Measurements from ENCODE around the gene LSM11.
"Not testable (repeated sequence)": the region's sequence is repeated elsewhere in the genome, so short reads cannot be mapped to it uniquely, and the experiment has no call there.

The LSM11 gene

DNA sequence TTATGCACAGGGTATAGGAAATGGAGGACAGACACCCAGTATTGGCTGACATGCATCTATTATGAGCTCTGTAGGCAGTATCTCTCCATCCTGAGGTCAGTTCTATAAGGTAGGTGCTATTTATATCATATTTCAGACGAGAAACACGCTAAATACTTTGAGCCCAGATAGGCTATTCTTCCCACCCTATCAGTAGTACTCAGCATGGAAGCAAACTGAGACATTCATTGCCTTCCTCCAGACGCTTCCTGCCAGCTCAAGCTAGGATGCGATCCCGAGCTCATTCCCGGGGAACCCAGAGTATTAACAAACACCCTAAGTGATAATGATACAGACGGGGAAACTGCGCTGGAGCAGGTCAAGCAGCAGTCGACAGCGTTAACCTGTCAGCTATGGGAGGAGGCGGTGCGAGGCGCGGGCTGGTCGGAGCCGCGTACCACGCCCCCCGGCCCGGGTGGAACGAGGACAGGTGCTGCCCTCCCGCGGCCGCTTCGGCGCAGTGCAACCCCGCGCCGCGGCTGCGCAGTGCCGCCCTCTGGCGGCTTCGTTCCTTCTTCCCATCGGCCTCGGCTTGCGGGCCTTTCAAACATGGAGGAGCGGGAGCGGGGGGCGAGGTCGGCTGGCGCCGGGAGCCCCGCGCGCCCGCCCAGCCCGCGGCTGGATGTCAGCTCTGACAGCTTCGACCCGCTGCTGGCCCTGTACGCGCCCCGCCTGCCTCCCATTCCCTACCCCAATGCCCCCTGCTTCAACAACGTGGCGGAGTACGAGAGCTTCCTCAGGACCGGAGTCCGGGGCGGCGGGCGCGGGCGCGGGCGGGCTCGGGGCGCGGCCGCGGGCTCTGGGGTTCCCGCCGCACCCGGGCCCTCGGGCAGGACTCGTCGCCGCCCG, at the start of gene LSM11:
TSS of gene LSM11 (plus strand) at position 550 of the 888 bp plus-strand sequence. CDS start at position 589, 39 bp downstream.
- DNase-seq, result peak; percentile 90

- DNase-seq, result not testable (repeated sequence)
Observed at GRCh38 chr5:157693816-157694215, 49.7 kb upstream of the LSM11 start.

GRCh38 chr5:157696154-157696553, 47.4 kb upstream of the LSM11 start:
- DNase-seq, result not testable (repeated sequence)

DNA sequence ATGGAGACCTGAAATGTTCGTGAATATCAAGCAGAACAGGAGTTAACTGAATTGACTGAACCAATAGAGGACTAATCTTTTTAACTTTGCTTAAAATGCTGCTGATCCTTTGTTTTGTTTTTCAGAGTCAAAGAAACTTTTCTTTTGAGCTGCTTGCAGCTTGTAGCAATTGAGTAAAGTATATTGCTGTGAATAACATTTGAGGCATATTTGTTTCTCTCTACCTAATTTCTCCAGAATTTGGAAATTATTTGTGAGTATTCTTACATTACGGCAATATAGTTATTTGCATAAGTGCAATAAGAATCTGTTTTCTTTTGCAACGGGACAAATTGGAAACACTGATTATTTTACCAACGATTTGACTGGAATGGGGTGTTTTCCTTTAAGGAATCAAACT, 44.8 kb upstream of the LSM11 start:
- not testable (repeated sequence) for DNase-seq

GRCh38 chr5:157703736-157704135, 39.8 kb upstream of the LSM11 start:
- no peak for DNase-seq

GRCh38 chr5:157708866-157709265, 34.6 kb upstream of the LSM11 start:
- no peak for DNase-seq

- no peak for DNase-seq
Observed at GRCh38 chr5:157709346-157709745, 34.2 kb upstream of the LSM11 start.

- no peak for DNase-seq
Observed at GRCh38 chr5:157710431-157710830, 33.1 kb upstream of the LSM11 start.

DNA sequence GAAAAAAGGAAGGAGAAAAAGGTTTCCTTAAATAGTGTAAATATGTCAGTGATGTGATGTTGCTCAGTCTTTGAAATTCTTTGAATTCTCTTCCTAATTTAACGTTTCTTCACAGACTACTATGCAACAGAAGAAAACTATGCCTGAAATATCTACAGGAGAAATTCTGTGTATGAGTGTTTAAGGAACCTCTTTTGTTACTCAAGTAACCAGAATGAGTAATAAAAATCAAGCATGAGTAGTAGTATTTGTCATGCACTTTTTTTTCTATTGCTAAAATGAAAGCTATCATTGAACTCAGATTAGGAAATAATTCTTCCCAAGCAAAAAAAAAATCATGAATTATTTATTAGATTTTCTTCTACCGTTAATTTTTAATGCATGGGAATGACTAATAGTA, 32.6 kb upstream of the LSM11 start:
- no peak for DNase-seq

DNA sequence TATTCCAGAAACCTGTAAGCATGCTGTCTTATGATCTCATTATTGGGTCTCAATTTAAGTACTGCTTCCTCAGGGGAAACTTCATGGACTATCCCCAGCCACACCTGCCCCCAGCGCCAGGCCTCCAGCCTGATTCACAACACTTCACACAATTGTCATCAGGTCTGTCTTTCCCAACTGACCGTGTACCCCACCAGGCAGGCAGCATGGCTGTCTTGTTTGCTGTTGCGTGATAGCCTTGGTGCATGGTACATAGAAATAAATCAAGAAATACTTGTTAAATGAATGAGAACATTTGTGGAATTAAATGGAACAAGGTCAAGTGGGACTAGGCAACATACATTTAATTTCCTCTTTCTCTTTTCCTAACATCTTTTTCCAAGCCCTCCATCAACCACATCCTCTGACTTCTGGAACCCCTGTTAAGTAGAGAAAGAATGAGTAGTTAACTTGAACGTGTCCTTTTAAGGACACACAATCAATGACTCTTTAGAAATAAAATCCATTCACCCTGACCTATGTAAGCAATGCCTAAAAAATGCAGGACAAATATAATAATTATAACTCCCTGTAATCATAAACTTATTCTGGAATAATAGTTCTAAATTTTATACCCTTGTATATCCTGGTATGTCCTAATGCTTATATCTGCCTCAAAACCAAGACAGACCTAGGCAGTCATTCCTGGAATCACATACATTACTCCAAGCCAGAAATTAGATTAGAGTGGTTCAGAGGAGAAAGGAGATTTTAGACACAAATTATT, 29.5 kb upstream of the LSM11 start:
- DNase-seq, result no peak

DNA sequence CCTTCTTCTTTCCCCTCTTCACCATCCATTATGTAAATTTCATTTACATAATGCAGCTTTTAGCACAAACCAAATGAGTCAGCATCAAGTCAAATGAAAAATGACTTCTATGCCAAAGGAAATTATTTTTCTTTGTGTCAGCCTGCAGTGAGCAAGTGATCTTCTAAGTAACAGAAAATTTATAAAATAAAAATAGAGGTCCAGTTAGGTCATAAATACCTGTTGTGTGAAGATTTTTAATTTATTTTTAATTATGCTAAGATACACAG, 29.0 kb upstream of the LSM11 start:
- no peak for DNase-seq

GRCh38 chr5:157718519-157718918, 25.0 kb upstream of the LSM11 start:
- no peak for DNase-seq

GRCh38 chr5:157719245-157719644, 24.3 kb upstream of the LSM11 start:
- DNase-seq, result no peak

DNA sequence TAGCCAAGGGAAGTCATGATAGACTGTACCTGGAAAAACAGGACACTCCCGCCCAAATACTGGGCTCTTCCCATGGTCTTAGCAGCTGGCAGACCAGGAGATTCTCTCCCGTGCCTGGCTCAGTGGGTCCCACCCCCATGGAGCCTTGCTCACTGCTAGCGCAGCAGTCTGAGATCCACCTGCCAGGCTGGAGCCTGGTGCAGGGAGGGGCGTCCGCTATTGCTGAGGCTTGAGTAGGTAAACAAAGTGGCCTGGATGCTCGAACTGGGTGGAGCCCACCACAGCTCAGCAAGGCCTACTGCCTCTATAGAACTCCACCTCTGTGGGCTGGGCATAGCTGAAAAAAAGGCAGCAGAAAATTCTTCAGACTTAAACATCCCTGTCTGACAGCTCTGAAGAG, 22.4 kb upstream of the LSM11 start:
- DNase-seq, result no peak

- not testable (repeated sequence) for DNase-seq
Observed at GRCh38 chr5:157722895-157723294, 20.6 kb upstream of the LSM11 start.

DNA sequence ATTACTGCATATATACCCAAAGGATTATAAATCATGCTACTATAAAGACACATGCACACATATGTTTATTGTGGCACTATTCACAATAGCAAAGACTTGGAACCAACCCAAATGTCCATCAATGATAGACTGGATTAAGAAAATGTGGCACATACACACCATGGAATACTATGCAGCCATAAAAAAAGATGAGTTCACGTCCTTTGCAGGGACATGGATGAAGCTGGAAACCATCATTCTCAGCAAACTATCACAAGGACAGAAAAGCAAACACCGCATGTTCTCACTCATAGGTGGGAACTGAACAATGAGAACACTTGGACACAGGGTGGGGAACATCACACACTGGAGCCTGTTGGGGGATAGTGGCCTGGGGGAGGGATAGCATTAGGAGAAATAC, 16.9 kb upstream of the LSM11 start:
- not testable (repeated sequence) for DNase-seq

DNA sequence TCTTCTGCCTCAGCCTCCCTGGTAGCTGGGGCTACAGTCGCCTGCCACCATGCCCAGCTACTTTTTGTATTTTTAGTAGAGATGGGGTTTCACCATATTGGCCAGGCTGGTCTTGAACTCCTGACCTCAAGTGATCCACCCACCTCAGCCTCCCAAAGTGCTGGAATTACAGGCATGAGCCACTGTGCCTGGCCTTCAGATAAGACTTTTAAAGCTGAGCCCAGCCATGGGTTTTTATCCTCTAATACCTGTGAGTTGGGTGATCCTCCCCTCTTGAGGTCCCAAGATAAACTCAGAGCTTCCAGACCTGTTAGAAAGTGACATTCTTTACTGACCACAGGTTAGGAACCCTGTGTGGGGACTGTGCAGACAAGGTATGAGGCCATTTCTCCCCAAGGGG, 15.7 kb upstream of the LSM11 start:
- not testable (repeated sequence) for DNase-seq

DNA sequence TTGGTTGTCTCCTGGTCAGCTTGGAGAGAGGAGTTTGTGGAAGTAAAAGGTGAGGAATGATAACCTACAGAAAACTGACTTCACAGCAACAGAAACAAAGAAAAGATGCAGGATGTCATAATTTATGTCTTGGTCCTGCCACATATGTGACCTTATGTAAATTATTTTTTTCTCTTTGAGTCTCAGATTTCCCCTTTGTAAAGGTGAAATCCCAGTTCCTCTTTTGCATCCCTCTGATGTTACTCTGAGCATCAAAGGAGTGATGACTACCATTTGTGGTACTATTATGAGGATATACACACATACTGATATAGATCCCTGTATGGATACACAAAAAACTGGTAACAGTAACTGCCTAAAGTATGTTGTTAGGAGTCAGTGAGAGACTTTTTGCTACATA, 13.7 kb upstream of the LSM11 start:
- no peak for DNase-seq

- no peak for DNase-seq
Observed at GRCh38 chr5:157730900-157731271, 12.6 kb upstream of the LSM11 start.

DNA sequence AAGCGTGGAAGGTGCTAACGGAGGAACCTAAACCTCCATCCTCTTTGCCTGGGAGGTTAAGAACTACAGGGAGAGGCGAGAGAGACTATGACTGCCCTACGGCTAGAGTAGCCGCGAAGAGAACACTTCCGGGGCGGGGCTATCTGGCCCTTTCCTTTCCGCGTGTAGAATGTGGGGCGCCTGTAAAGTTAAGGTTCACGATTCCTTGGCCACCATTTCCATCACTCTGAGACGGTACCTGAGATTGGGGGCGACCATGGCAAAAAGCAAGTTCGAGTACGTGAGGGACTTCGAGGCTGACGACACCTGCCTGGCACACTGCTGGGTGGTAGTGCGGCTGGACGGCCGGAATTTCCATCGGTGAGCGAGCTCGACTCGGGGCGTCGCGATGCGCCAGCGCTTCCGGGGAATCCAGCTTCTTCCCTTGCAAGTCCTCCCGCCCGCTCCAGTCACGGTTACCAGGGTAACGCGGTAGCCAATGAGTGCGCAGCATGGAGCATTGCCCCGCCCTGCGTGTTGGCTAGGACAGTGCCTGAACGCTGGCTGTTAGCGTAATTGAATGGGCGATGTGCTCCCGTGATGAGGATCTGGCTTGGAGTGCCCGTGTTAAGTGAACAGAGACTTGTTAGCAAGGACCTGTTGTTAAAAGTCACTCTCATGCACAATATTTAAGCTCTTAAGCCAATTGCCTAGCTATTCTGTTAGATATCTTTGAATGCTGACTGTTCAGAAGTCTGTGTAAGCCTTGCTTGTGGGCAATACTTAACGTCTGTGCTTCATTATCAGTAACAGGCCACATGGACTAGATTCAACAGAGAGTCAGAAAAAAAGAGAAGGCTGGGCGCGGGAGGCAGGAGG, 12.0 kb upstream of the LSM11 start, which contains the start of gene THG1L:
TSS of gene THG1L (plus strand) at position 149 of the 858 bp plus-strand sequence. CDS start at position 170, 21 bp downstream.
- peak; percentile 97 for DNase-seq

- DNase-seq, result no peak
Observed at GRCh38 chr5:157732130-157732514, 11.4 kb upstream of the LSM11 start.

GRCh38 chr5:157732596-157733262, 10.8 kb upstream of the LSM11 start:
- no peak for DNase-seq

DNA sequence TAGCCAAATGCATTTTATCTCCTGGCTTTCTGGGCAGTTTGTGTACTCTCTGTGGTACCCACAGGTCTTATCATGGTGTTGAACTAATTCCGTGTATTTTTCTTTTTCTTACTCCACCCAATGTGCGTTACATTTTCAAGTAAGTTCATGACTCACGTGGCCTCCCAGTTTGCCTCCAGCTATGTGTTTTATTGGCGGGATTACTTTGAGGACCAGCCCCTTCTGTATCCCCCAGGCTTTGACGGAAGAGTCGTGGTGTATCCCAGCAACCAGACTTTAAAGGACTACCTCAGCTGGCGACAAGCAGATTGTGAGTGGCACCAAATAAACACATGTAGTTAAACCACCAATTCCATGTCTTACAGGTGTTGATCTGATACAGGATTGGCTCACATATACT, 9.1 kb upstream of the LSM11 start:
- no peak for DNase-seq
